ENCODE measurements around the gene S100Z.

The S100Z gene

DNA sequence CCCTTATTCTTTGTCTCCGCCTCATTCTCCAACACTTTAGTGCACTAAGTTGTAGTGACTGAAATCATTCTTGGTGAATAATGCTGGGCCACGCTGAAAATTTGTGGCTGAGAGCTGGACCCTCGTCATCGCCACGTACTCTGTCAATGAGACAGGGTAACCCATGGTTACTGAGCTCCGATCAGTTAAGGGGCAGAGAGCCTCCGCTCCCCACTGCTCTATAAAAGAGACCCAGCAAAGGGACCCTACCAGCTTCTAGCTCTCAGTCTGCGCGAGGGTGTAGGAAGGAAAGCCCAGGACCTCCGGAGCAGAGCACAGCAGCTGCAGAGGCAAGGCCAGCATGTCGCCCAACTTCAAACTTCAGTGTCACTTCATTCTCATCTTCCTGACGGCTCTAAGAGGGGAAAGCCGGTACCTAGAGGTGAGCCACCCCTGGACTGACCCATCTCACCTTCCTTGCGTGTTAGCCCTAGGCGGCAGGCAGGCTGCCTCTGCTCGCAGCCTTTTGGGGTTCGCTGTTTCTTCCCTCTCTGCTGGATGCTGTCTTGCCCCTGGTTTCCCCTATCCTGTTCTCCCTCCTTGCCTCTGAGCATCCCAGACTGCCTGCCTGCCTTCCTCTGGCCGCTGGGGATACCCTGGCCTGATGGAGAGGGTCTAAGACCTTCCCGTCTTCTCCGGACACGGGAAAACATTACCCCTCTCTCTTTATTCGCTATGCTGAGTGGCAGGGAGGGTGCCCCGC, 103.2 kb downstream of the S100Z start, which contains the start of gene CRHBP:
Gene CRHBP (plus strand): TSS at position 251 of the 742 bp plus-strand sequence. CDS start 90 bp downstream, at position 341.
- no peak for DNase-seq (ENCODE audit: low read depth, low spot score)

DNA sequence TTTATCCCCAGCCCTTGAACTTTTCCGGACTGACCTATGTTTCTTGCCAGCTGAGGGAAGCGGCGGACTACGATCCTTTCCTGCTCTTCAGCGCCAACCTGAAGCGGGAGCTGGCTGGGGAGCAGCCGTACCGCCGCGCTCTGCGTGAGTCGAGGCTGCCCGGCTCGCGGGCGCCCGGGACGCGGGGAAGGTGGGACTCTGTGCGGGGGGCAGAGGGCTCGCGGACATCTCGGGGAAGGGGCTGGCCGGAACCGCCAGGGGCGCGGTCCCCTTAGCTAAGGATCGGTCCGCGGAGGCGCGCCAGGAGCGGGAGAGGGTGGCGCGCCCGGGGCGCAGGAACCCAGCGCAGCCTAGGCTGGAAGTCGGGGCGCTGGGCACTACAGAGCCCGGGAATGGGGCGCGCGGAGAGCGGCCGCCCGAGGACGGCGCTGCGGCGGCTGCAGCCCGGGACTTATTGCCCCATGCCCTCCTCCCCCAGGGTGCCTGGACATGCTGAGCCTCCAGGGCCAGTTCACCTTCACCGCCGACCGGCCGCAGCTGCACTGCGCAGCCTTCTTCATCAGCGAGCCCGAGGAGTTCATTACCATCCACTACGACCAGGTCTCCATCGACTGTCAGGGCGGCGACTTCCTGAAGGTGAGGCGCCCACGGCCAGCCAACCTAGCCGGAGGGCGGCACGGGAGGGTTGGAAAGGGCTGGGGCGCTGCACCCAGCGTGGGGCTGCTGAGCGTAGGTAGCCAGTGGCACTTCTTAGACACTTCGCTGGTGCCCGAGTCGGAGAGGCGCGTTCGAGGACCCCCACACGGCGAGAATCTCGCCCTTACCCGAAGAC, 104.0 kb downstream of the S100Z start:
- no peak for DNase-seq (ENCODE audit: low read depth, low spot score)

GRCh38 chr5:76954383-76954763, 104.6 kb downstream of the S100Z start:
- no peak for DNase-seq (ENCODE audit: low read depth, low spot score)

- no peak for DNase-seq (ENCODE audit: low read depth, low spot score)
Measured at GRCh38 chr5:76956033-76956432, 106.2 kb downstream of the S100Z start.

DNA sequence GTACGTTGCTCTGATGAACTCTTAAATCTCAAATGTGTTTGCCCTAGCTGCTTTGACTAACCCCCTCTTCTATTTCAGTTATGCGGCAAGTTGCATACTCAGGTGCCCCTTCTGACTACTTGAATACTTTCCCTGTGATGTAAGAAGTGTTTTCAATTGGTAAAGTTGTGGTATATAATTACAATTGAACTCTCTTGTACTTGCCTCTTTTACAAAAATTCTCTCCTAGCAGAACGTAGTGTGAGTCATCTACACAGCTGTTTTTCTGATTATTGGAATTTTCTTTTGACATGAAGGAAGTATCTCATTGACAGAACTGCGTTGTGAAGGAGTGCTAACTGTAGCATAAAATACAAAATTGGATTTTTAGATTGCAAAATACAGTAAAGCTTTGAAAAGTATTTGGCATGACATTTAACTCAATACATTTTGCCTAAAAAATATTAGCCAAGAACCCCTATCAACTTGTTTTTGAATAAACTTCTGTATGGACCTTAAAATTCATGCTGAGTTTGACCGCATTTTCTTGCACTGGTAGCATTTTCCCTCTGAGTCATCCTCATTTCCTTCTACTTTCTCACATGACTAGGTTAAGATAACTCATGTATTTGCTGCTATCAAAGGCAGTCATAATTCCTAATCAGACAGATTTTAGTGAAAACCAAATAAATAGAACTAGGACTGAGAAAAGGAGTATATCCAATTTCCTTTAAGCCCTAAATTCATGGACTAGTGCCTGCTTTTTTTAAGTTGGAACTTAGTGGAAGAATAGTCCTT, 109.4 kb downstream of the S100Z start:
- peak; percentile 41 for DNase-seq (ENCODE audit: low read depth, low spot score)

DNA sequence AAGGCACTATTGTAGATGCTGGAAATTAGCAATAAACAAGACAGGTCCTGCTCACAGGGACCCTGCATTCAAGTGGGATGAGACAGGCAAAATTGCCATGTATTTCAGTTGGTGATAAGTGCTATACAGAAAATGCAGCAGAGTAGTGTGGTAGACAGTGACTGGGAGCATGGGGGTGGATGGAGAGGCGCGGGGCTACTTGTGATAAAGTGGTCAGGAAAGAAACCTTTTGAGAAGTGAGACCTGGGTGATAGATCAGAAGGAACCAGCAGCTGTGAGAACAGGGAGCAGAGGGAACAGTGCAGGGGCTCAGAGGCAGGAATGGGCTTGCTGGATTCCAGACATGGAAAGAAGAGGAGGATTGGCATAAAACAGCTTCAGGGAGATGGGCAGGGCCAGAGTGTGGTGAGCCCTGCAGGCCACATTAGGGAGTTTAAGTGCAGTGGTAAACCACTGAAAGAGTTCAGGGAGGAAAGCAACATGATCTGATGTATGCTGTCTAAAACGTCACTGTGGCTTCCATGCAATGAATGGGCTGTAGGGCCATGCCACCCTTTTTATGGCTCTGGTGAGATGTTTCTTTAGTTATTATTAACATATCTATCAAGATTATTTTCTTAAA, 110.3 kb downstream of the S100Z start:
- no peak for DNase-seq (ENCODE audit: low read depth, low spot score)

GRCh38 chr5:76964060-76964459, 114.2 kb downstream of the S100Z start:
- no peak for DNase-seq (ENCODE audit: low read depth, low spot score)

Data from smooth muscle cell of the brain vasculature (primary cell).